Natural killer cell (primary cell): ENCODE data around the gene PDGFRB. TPM values are rescaled to one million over a fixed set of nuclear protein-coding genes. Genes with fewer than 3 reads are reported as not detected.

ENCODE experiments used
- ATAC-seq, 3 donors: fragments of 150-1000 bp in 2 of 3; fragments of 200-7000 bp in 1 of 3; cut with Tn5 transposase; 1 replicate in 1 of 3; 2 replicates in 2 of 3; pipeline ENCODE4 v1.10.0; 2021; ENCODE audit warnings: mild to moderate bottlenecking in 2 of 3, moderate library complexity in 2 of 3
- DNase-seq, 2 donors: peaks; one replicate each; pipeline versions ENCODE4 v3.0.0 to v3.0.0-alpha.2; 2013 to 2021; ENCODE audit warnings: mixed read lengths in 1 of 2
- H3K27ac ChIP-seq: one replicate; pipeline ENCODE4 v1.5.1; 2013; ENCODE audit warnings: mild to moderate bottlenecking, low read length
- H3K27me3 ChIP-seq: one replicate; pipeline ENCODE4 v1.6.1; 2013; ENCODE audit warnings: low read length; ENCODE audit not compliant: control insufficient read depth, insufficient read depth
- H3K36me3 ChIP-seq: one replicate; pipeline ENCODE4 v1.6.1; 2013; ENCODE audit warnings: low read length; ENCODE audit not compliant: control insufficient read depth, insufficient read depth
- H3K4me1 ChIP-seq: one replicate; pipeline ENCODE4 v1.6.1; 2013; ENCODE audit warnings: low read length; ENCODE audit not compliant: control insufficient read depth, insufficient read depth
- H3K4me3 ChIP-seq: one replicate; pipeline ENCODE4 v1.5.1; 2013; ENCODE audit warnings: low read length
- H3K9me3 ChIP-seq: one replicate; pipeline ENCODE4 v1.6.1; 2013; ENCODE audit warnings: low read length; ENCODE audit not compliant: control insufficient read depth, insufficient read depth
- H3K27ac Mint-ChIP-seq, 2 donors: one replicate each; pipeline ENCODE4 v1.8.0; 2022; ENCODE audit warnings: mild to moderate bottlenecking in 2 of 2, mixed read lengths in 2 of 2, moderate library complexity in 1 of 2
- H3K27me3 Mint-ChIP-seq, 2 donors: one replicate each; pipeline ENCODE4 v1.8.0; 2022; ENCODE audit warnings: low read depth in 2 of 2, mixed read lengths in 2 of 2
- H3K36me3 Mint-ChIP-seq: one replicate; pipeline ENCODE4 v1.8.0; 2022; ENCODE audit warnings: mixed read lengths
- H3K4me1 Mint-ChIP-seq, 2 donors: one replicate each; pipeline ENCODE4 v1.8.0; 2022; ENCODE audit warnings: mixed read lengths in 2 of 2
- H3K4me3 Mint-ChIP-seq: one replicate; pipeline ENCODE4 v1.8.0; 2022; ENCODE audit warnings: mild to moderate bottlenecking, moderate library complexity, mixed read lengths
- H3K9me3 Mint-ChIP-seq, 2 donors: one replicate each; pipeline ENCODE4 v1.8.0; 2022; ENCODE audit warnings: mixed read lengths in 2 of 2
- WGBS: methylation state at CpG from one replicate; pipeline ENCODE4 v1.1.7; 2013; ENCODE audit warnings: missing lambda C conversion rate; ENCODE audit not compliant: insufficient coverage; 5-methylcytosine and 5-hydroxymethylcytosine counted together
- intact Hi-C: fragments of 100-400 bp; cut with micrococcal nuclease; formaldehyde crosslinking; loops from one replicate; pipeline ENCODE4 v1.14.2; 2022
- total RNA-seq, 4 donors: library from RNA; stranded (reverse); fragments of 120-200 nt in 1 of 4; gene quantifications; one replicate each; pipeline versions ENCODE4 v1.2.3 to v1.2.4, GENCODE V29; 2013 to 2022
- TF ChIP-seq, protein P1 (sequence below): fragments of 200-600 bp; IDR thresholded peaks from one replicate; pipeline ENCODE4 v1.8.0; 2022; ENCODE audit warnings: antibody characterized with exemption

PDGFRB gene
- total RNA-seq, 3 donors from 2014 or later (not counting 1 experiment from before 2014, with no cell fraction given): 44.8 to 93.1 (median 61.6) TPM

GRCh38 chr5:150188146-150188842, 32.6 kb upstream of the PDGFRB start:
- WGBS: 74% methylated on average over 3 of the region's 3 CpGs
- intact Hi-C loops: no loop called here
- Histone ChIP-seq H3K4me3 (no peak overlapping the region), H3K4me1 (no peaks in the 10 kb centered on the region), H3K9me3 (no peaks in the 10 kb centered on the region), H3K27me3 (peaks cover 11% of the 10 kb centered on the region), H3K36me3 (no peaks in the 10 kb centered on the region), H3K27ac (no peak overlapping the region)
- Mint-ChIP-seq H3K4me3 (no peak overlapping the region), H3K36me3 (no peaks in the 10 kb centered on the region), H3K4me1 (no peaks in the 10 kb centered on the region), H3K27ac (no peak overlapping the region), H3K27me3 (peaks cover 21 to 40% of the 10 kb centered on the region in 2 donors), H3K9me3 (no peaks in the 10 kb centered on the region)
- TF ChIP-seq, protein P1, sequence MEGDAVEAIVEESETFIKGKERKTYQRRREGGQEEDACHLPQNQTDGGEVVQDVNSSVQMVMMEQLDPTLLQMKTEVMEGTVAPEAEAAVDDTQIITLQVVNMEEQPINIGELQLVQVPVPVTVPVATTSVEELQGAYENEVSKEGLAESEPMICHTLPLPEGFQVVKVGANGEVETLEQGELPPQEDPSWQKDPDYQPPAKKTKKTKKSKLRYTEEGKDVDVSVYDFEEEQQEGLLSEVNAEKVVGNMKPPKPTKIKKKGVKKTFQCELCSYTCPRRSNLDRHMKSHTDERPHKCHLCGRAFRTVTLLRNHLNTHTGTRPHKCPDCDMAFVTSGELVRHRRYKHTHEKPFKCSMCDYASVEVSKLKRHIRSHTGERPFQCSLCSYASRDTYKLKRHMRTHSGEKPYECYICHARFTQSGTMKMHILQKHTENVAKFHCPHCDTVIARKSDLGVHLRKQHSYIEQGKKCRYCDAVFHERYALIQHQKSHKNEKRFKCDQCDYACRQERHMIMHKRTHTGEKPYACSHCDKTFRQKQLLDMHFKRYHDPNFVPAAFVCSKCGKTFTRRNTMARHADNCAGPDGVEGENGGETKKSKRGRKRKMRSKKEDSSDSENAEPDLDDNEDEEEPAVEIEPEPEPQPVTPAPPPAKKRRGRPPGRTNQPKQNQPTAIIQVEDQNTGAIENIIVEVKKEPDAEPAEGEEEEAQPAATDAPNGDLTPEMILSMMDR: no peak
- ATAC-seq (no peak), DNase-seq (no peak)

GRCh38 chr5:150186897-150187296, 31.3 kb upstream of the PDGFRB start:
- no peaks in the 10 kb centered on the region for H3K36me3 Mint-ChIP-seq
- Histone ChIP-seq H3K4me3 (no peak overlapping the region), H3K4me1 (no peaks in the 10 kb centered on the region), H3K36me3 (no peaks in the 10 kb centered on the region), H3K9me3 (no peaks in the 10 kb centered on the region), H3K27me3 (peaks cover 11% of the 10 kb centered on the region), H3K27ac (no peak overlapping the region)
- ATAC-seq (no peak), DNase-seq (no peak)
- intact Hi-C loops: no loop called here
- 80% methylated on average over 4 of the region's 4 CpGs for WGBS
- TF ChIP-seq, protein P1: no peak
- H3K4me1 Mint-ChIP-seq: no peaks in the 10 kb centered on the region
- no peak overlapping the region for H3K4me3 Mint-ChIP-seq
- no peak overlapping the region for H3K27ac Mint-ChIP-seq
- H3K27me3 Mint-ChIP-seq: peaks cover 23 to 31% of the 10 kb centered on the region in 2 donors
- no peaks in the 10 kb centered on the region for H3K9me3 Mint-ChIP-seq

DNA sequence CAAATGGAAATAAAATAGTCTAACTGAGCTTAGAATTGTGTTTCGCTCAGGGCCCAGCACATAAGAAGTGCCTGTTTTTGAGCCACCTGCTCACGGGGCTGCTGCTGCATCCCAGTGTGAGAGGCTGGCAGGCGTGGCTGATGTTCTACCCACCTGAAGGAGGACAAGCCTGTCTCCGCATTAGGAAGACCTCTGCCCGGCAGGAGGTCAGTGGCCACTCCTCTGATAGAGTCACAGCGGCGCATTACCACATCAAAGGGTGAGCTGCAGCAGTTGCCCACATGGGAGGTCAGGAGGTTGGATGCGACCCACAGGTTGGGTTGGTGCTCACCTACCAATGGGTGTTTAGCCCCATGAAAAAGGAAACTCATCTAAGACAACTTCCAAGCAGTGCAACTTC, 30.5 kb upstream of the PDGFRB start:
- Histone ChIP-seq H3K9me3 (no peaks in the 10 kb centered on the region), H3K27me3 (peaks cover 11% of the 10 kb centered on the region), H3K4me1 (no peaks in the 10 kb centered on the region), H3K4me3 (no peak overlapping the region), H3K36me3 (no peaks in the 10 kb centered on the region), H3K27ac (no peak overlapping the region)
- TF ChIP-seq, protein P1: no peak
- no peaks in the 10 kb centered on the region for H3K4me1 Mint-ChIP-seq
- H3K4me3 Mint-ChIP-seq: no peak overlapping the region
- DNase-seq (no peak), ATAC-seq (no peak)
- no peaks in the 10 kb centered on the region for H3K36me3 Mint-ChIP-seq
- H3K27ac Mint-ChIP-seq: no peak overlapping the region
- 84% methylated on average over 8 of the region's 8 CpGs for WGBS
- H3K9me3 Mint-ChIP-seq: no peaks in the 10 kb centered on the region
- intact Hi-C loops: no loop called here
- peaks cover 26 to 28% of the 10 kb centered on the region in 2 donors for H3K27me3 Mint-ChIP-seq
